Activated T-cell treated with anti-CD3 and anti-CD28 coated beads, Interleukin-2, amount 50 U/mL, for 4 hours (primary cell): ENCODE measurements around the gene ARHGAP9. TPM values are rescaled to one million over a fixed set of nuclear protein-coding genes. Genes with fewer than 3 reads are reported as not detected.

Source experiments
- ATAC-seq, 2 donors: fragments of 200-7000 bp; cut with Tn5 transposase; one replicate each; pipeline ENCODE4 v1.10.0; 2021
- DNase-seq: peaks from one replicate; pipeline ENCODE4 v3.0.0-alpha.2; 2020
- H3K27me3 Mint-ChIP-seq: one replicate; pipeline ENCODE4 v1.8.0; 2021; ENCODE audit warnings: low read depth, mixed read lengths
- H3K36me3 Mint-ChIP-seq: one replicate; pipeline ENCODE4 v1.8.0; 2022; ENCODE audit warnings: mixed read lengths; ENCODE audit not compliant: insufficient read depth
- H3K4me1 Mint-ChIP-seq: one replicate; pipeline ENCODE4 v1.8.0; 2021; ENCODE audit warnings: low read depth, mixed read lengths
- H3K4me3 Mint-ChIP-seq: one replicate; pipeline ENCODE4 v1.8.0; 2021; ENCODE audit warnings: mild to moderate bottlenecking, moderate library complexity, mixed read lengths
- H3K9me3 Mint-ChIP-seq: one replicate; pipeline ENCODE4 v1.8.0; 2021; ENCODE audit warnings: mixed read lengths
- total RNA-seq, 3 donors: library from RNA; stranded (reverse); gene quantifications; one replicate each; pipeline ENCODE4 v1.2.1, GENCODE V29; 2021

Gene ARHGAP9
- total RNA-seq, 3 donors from 2014 or later = 54.5 to 64.6 (median 57.7) TPM

DNA sequence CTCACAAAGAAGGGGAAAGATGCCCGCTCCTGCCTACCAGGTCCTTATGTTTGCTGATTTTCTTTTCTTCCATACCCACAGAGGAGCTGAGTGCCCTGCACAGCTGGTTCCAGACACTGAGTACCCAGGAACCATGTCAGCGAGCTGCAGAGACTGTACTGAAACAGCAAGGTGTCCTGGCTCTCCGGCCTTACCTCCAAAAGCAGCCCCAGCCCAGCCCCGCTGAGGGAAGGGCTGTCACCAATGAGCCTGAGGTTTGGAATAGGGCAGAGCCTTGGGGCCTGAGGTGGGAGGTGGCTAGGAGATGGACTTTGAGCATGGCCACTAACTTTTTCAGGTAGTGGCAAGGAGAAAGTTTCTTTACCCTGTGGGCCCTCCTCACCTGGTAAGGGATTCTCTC is 10.5 kb upstream of the ARHGAP9 start:
- H3K36me3 Mint-ChIP-seq = peaks cover 34% of the 10 kb centered on the region

DNA sequence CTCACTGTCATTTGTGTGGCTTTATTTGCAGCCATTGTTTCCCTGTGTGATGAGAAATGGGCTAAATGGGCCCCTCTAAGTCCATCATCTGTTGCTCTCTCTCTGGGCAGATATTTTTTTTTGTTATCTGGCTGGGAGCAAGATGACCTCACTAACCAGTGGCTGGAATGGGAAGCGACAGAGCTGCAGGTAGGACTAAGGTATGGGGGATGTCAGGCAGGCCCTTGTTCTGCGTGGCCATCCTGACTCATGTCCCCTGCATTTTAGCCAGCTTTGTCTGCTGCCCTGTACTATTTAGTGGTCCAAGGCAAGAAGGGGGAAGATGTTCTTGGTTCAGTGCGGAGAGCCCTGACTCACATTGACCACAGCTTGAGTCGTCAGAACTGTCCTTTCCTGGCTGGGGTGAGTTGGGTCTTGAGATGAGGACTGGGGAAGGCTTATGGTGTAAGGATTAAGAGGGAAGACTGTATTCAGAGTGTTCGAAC is 9.5 kb upstream of the ARHGAP9 start:
- no peaks in the 10 kb centered on the region for H3K9me3 Mint-ChIP-seq
- no peaks in the 10 kb centered on the region for H3K27me3 Mint-ChIP-seq
- DNase-seq = no peak
- H3K4me1 Mint-ChIP-seq = peaks cover 30% of the 10 kb centered on the region
- peak overlapping the region; percentile 98 for H3K4me3 Mint-ChIP-seq
- H3K36me3 Mint-ChIP-seq = peaks cover 31% of the 10 kb centered on the region
- ATAC-seq = no peak

More for the DNA sequence above, 10.5 kb upstream of the ARHGAP9 start:
- DNase-seq (no peak), ATAC-seq (no peak)
- Mint-ChIP-seq H3K27me3 (no peaks in the 10 kb centered on the region), H3K4me3 (peak overlapping the region; percentile 98), H3K9me3 (no peaks in the 10 kb centered on the region), H3K4me1 (peaks cover 30% of the 10 kb centered on the region)

DNA sequence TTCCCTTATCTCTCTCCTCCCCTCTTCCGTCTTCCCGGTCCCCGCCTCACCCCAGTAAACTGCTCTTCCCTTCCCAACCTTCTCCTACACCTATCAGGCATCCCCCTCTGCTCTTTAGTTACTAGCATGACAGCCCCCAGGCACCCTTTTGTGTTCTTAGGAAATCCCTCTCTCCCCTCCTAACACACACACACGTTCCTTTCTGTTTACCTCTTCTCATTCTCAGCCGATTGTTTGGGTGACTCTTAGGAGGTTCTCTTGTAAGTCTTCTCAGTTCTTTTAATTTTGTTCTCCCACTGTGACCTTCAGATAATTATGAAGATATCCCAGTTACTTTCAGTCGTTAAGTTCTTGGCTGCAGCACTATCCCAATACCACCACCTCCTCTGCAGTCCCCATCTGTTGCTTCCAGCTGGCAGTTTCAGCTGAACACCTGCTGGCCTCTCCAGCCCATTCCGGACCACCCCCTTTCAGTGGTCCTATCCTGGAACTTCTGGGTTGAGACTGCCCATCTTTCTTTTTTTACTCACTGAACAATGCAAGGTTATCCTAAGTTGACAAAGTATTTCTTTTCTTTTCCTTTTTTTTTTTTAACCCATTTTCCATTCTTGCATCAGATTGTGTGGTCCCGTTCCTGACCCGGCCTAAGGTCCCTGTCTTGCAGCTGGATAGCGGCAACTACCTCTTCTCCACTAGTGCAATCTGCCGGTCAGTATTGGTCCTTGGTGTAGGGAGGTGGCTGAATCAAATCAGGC is 8.9 kb upstream of the ARHGAP9 start:
- peak; percentile 5 to 10 for ATAC-seq
- DNase-seq = no peak
- H3K36me3 Mint-ChIP-seq = peaks cover 31% of the 10 kb centered on the region
- no peaks in the 10 kb centered on the region for H3K27me3 Mint-ChIP-seq
- peaks cover 30% of the 10 kb centered on the region for H3K4me1 Mint-ChIP-seq
- H3K4me3 Mint-ChIP-seq = peak overlapping the region; percentile 98
- no peaks in the 10 kb centered on the region for H3K9me3 Mint-ChIP-seq

DNA sequence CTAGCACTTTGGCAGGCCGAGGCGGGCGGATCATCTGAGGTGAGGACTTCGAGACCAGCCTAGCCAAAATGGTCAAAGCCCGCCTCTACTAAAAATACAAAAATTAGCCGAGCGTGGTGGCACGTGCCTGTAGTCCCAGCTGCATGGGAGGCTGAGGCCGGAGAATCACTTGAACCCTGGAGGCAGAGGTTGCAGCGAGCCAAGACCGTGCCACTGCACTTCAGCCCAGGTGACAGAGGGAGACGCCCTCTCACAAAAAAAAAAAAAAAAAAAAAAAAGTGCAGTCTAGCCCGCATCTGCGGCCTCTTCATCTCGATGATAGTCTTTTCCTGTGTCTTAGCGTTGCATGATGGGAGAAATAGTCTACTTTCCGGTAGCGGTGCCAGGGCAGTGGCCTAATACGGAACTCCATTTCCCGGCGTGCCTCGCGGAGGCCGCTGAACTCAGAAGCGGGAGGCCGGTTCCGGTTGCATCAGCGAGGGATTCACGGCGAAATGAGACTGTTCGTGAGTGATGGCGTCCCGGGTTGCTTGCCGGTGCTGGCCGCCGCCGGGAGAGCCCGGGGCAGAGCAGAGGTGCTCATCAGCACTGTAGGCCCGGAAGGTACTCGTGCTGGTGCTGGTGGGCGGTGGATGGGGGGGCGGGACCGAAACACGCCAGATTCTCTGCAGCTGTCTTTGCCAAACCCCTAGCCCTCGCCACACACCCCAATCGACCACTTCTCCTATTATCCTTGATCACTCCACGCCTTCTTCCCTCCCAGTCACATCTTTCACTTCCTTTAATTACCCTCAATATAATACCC is 8.1 kb upstream of the ARHGAP9 start, which contains the start of gene MARS1:
Gene MARS1, plus strand, starts transcription at position 472 of the 805 bp plus-strand sequence. Its CDS starts 23 bp downstream, at position 495.
- DNase-seq (peak; percentile 87), ATAC-seq (peak; percentile 98 to 99)
- Mint-ChIP-seq H3K9me3 (no peaks in the 10 kb centered on the region), H3K4me3 (peak within 1 kb of the TSS; percentile 98), H3K36me3 (peaks cover 33% of the 10 kb centered on the region), H3K27me3 (no peaks in the 10 kb centered on the region), H3K4me1 (peaks cover 35% of the 10 kb centered on the region)

DNA sequence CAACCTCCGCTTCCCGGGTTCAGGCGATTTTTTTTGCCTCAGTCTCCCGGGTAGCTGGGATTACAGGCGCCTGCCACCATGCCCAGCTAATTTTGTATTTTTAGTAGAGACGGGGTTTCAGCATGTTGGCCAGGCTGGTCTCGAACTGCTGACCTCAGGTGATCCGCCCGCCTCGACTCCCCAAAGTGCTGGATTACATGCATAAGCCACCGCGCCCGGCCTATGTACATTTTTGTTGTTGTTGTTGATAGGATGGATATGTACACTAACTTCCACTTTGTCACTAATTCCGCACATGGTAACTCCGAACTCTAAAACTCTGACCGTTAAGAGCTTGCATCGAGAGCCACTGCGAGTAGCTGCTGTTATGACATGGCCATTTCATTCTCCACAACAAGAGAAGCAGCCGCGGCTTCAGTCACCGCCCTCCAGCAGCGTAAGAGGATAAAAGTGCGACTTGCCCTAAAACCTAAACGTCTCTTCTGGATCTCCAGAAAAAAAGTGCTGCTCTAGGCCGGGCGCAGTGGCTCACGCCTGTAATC is 7.5 kb upstream of the ARHGAP9 start:
- ATAC-seq (no peak), DNase-seq (no peak)
- Mint-ChIP-seq H3K36me3 (peaks cover 30% of the 10 kb centered on the region), H3K4me1 (peaks cover 35% of the 10 kb centered on the region), H3K9me3 (no peaks in the 10 kb centered on the region), H3K4me3 (no peak overlapping the region), H3K27me3 (no peaks in the 10 kb centered on the region)

DNA sequence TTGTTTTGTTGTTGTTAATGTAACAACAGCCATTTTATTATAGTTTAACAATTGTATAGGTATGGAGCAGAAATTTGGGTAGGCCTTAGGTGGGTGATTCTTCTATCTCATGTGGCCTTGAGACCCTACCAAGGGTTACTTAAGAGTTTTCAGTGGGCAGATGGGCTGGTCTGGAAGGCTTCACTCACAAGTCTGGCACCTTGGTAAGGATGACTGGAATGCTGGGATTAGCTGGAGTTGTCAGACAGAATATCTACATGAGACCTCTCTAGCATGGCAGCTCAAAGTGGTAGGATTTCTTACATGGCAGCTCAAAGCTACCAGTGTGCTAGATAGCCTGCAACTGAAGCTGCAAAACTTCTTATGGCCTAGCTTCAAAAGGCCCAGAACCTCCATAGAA is 6.0 kb upstream of the ARHGAP9 start:
- DNase-seq = no peak
- Mint-ChIP-seq H3K27me3 (no peaks in the 10 kb centered on the region), H3K36me3 (peaks cover 22% of the 10 kb centered on the region), H3K9me3 (no peaks in the 10 kb centered on the region), H3K4me3 (no peak overlapping the region), H3K4me1 (peaks cover 41% of the 10 kb centered on the region)
- ATAC-seq = no peak

DNA sequence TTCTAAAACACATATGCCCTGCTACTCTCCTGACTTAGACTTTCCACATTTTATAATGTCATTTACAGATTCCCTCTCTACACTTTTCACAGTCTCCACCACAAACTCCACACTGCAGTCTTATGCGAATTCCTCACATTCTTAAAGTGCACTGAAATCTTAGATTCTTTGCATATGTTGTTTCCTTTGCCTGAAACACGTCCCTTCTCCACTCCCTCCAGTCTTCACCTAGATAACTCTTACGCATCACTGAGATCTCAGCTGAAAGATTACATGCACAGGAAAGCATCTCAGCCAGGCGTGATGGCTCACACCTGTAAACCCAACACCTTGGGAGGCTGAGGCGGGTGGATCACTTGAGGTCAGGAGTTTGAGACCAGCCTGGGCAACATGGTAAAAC is 3.8 kb upstream of the ARHGAP9 start:
- ATAC-seq = no peak
- Mint-ChIP-seq H3K9me3 (no peaks in the 10 kb centered on the region), H3K36me3 (peaks cover 6% of the 10 kb centered on the region), H3K27me3 (no peaks in the 10 kb centered on the region), H3K4me1 (peaks cover 48% of the 10 kb centered on the region), H3K4me3 (no peak overlapping the region)
- DNase-seq = no peak

DNA sequence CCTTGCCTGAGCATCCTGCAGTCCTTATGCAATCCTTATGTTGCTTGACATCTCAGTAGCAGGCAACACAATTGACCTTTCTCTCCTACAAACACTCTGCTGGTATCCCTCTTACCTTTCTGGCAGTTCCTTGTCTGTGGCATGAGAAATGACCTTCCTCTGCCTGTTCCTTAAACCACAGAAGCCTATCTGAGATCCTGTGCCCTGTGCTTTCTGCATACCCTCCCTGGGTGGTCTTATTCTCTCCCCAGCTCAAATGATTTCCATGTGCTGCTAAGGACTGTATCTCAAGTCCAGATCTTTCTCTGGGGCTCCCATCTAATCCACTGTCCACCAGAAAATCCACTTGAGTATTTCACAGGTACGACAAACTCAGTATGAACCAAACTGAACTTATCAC is 2.0 kb upstream of the ARHGAP9 start:
- ATAC-seq (no peak), DNase-seq (no peak)
- H3K27me3 Mint-ChIP-seq = no peaks in the 10 kb centered on the region
- H3K4me1 Mint-ChIP-seq = peaks cover 59% of the 10 kb centered on the region
- peaks cover 5% of the 10 kb centered on the region for H3K36me3 Mint-ChIP-seq
- no peaks in the 10 kb centered on the region for H3K9me3 Mint-ChIP-seq
- H3K4me3 Mint-ChIP-seq = no peak overlapping the region

DNA sequence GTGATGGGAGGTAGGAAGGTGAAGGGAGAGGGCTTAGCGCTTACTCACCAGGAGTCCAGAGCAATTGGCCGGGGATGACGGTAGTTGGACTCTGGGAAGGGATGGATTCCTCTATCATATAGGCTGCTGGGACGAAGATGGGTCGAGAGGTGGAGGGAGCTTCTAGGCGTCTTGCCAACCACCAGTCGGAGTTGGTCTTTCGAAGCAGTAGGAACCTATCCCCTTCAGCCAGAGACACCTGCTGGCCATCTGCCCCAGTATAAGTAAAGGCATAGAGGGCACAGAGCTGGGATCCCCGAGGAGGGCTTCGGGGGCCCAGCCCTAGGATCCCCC is 657 bp downstream of the ARHGAP9 start:
- ATAC-seq (no peak), DNase-seq (no peak)
- peaks cover 12% of the 10 kb centered on the region for H3K36me3 Mint-ChIP-seq
- peaks cover 80% of the 10 kb centered on the region for H3K4me1 Mint-ChIP-seq
- peak overlapping the region; percentile 91 for H3K4me3 Mint-ChIP-seq
- H3K9me3 Mint-ChIP-seq = no peaks in the 10 kb centered on the region
- H3K27me3 Mint-ChIP-seq = no peaks in the 10 kb centered on the region

DNA sequence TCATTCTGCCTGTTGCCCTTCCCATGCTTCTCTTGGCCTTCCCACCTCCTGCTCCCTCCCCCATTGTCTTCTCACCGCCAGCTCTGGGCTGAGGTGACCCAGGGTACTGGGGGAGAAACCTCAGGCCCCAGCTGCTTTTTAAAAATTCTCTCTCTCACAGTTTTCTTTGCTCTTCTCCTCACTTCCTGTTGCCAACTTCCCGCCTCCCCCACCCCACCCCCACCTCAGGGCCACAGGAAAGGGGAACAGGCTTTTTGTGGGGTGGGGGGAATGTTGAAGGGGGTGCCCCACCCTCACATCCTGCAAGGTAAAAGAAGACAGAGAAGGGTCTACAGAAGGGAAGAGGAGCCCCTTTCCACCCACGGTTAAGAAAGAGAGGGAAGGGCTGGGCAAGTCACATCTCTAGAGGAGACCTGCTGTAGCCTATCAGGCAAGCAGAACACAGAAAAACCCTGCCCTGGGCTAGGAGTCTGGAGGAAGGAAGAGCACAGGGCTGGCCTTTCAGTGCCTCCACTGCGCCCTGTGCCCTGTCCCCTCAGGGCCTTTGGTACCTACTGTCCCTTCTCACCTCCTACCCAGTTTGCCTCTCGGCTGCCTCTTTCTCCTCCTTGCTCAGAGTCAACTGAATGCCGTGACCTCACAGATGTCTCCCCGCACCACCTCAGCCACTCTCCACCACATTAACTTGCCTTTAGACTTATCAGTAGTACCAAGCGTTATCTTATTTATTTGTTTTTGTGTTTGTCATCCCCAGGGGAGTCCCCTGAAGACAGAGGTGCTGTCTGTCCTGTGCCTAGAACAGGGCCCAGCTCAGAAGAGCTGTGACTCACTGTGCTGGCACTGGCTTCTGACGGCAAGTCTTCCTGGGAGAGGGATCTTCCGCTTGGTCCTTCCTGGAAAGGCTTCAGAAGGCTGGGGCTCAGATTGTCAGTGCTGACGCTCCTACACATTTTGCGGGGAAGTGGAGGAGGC is 1.7 kb downstream of the ARHGAP9 start:
- H3K4me3 Mint-ChIP-seq = peak overlapping the region; percentile 91
- ATAC-seq (peak; percentile 42 to 46), DNase-seq (peak; percentile 50)
- peaks cover 14% of the 10 kb centered on the region for H3K36me3 Mint-ChIP-seq
- H3K4me1 Mint-ChIP-seq = peaks cover 81% of the 10 kb centered on the region
- H3K27me3 Mint-ChIP-seq = no peaks in the 10 kb centered on the region
- H3K9me3 Mint-ChIP-seq = no peaks in the 10 kb centered on the region

DNA sequence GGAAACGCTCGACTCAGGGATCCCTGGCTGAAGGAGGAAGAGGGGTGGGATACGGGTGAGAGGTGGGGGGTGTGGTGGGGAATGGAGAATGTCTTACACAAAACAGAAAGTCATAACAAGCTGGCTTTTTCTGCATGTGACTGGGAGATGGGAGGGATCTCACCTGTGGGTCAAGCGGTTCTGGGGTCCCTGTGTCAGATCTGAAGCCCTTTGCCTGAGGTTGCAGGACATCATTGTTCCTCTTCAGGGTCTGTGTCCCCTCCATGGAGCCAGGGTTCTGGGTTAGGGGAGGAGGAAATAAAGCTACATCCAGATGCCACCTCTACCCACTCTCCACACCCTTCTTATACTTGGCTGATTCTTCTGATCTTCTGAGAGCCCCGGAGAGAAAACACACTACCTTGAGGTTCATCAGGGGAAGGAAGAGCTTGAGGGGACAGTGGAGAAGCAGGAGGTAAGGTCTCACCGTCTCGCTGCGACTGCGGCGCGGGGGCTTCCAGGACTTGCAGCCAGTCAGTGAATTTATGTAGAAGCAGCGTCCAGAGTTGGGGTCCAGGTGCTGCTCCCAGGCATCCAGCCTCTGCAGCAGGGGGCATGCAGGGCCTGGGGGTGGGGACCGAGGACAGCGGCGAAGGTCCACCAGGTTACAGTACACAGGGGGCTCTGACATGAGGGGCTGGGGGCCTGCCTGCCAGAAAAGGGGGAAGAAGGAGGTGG is 2.5 kb downstream of the ARHGAP9 start:
- ATAC-seq = no peak
- Mint-ChIP-seq H3K9me3 (no peaks in the 10 kb centered on the region), H3K27me3 (no peaks in the 10 kb centered on the region), H3K36me3 (peaks cover 14% of the 10 kb centered on the region), H3K4me3 (peak overlapping the region; percentile 91), H3K4me1 (peaks cover 87% of the 10 kb centered on the region)
- DNase-seq = no peak

DNA sequence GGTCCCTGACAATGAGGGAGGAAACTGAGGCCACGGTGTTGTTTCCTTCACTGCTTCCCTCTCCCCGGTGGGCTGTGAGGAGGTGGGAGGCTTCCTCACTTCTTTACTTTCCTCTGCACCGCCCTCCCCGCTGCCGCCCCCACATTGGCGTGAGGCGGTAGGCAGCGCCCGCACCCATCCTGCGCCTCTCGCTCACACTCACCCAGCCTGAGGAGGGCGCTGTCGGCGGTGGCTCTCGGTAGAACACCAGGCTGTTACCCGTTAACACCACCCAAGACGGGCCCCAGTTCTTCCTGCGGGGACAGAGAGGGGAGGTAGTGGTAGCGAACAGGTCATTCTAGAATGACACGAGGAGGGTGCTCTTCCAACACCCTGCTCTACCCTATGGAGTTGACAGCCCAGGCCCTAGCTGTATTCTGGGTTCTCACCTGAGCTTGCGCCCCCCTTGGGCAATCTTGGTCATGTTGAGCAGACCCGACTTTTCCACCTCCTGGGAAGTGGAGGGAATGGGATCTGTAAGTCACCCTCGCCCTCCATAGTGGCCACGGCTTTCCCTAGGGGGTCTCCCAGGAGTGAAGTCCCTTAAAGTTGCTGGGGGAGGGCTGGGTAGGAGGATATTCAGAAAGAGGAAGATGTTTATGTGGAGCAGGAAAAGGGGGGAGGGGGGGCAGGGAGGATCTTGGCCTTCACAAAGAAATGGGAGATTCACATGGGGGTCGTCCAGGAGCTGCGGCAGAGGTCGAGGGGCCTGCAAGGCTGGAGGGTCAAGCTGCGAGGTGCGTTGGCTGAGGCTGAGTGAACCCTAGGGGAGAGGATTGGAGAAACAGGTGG is 3.3 kb downstream of the ARHGAP9 start:
- DNase-seq = peak; percentile 67

More for the DNA sequence above, 3.3 kb downstream of the ARHGAP9 start:
- peaks cover 84% of the 10 kb centered on the region for H3K4me1 Mint-ChIP-seq
- peaks cover 17% of the 10 kb centered on the region for H3K36me3 Mint-ChIP-seq
- ATAC-seq = peak; percentile 49 to 55
- no peaks in the 10 kb centered on the region for H3K9me3 Mint-ChIP-seq
- H3K27me3 Mint-ChIP-seq = no peaks in the 10 kb centered on the region
- peak overlapping the region; percentile 91 for H3K4me3 Mint-ChIP-seq
